ENCODE measurements around the gene TOX3.

TOX3 gene

DNA sequence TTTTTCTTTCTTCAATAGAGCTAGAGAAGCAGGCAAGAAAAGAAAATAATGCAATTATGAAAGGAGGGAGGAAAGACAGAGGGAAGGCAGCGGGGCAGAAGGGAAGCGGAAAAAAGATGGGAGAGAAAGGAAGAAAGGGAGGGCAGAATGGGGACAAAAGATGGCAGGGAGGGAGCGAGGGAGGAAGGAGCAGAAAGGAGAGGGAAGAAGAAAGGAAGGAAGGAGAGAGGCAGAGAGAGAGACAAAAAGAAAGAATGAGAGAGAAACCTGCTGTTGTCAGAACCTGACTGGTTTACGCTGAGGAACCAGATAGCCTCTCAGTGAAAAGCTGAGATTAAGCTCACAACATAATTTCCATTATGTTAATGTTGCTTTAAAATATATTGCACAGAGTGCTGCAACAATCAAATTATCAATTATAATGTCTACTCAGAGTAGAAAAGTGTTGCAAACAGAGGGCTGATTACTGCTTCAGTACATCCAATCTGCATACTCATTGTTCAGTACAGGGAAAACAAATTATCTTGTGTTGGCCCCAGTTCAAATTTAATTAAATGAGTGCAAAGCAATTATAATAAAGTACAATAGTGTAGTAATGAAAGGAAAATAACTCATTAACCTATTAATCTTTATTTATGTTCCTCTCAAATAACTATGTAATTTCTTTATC, 32.0 kb upstream of the TOX3 start:
- no peak overlapping the region for H2BK12ac ChIP-seq (ENCODE audit: low read length)
- H4K12ac ChIP-seq (ENCODE audit: low read depth, low read length): no peak overlapping the region
- H3K79me2 ChIP-seq (ENCODE audit: control insufficient read depth, insufficient read depth, low read length, poor library complexity): no peaks in the 10 kb centered on the region
- no peak overlapping the region for H3K27ac ChIP-seq (ENCODE audit: low read depth, low read length)
- H3K18ac ChIP-seq (ENCODE audit: low read length): no peak overlapping the region
- no peak overlapping the region for H3K4me2 ChIP-seq (ENCODE audit: low read length)
- no peak overlapping the region for H3K4me3 ChIP-seq (ENCODE audit: low read depth, low read length)
- no peak overlapping the region for H2AK5ac ChIP-seq (ENCODE audit: low read length)
- H3K36me3 ChIP-seq (ENCODE audit: control insufficient read depth in 1 of 2, insufficient read depth in 2 of 2, low read length in 2 of 2): no peaks in the 10 kb centered on the region
- no peak overlapping the region for H3K4ac ChIP-seq (ENCODE audit: low read depth, low read length)
- WGBS (ENCODE audit: extremely low coverage, insufficient coverage, insufficient read length): no CpG with 5 or more reads among the region's 4 CpGs
- DNase-seq: no peak
- no peak overlapping the region for H4K91ac ChIP-seq (ENCODE audit: low read depth, low read length)
- H4K8ac ChIP-seq (ENCODE audit: low read depth, low read length): no peak overlapping the region
- no peak overlapping the region for H2BK5ac ChIP-seq (ENCODE audit: low read depth, low read length, poor library complexity)
- no peak overlapping the region for H3K14ac ChIP-seq (ENCODE audit: low read length)
- H3K4me1 ChIP-seq (ENCODE audit: control insufficient read depth in 1 of 2, insufficient read depth in 2 of 2, low read length in 2 of 2): no peaks in the 10 kb centered on the region
- no peaks in the 10 kb centered on the region for H3K79me1 ChIP-seq (ENCODE audit: low read length)
- no peak overlapping the region for H2BK120ac ChIP-seq (ENCODE audit: insufficient read depth, low read length, poor library complexity)
- no peak overlapping the region for H3K23ac ChIP-seq (ENCODE audit: low read length)
- H2AFZ ChIP-seq (ENCODE audit: insufficient read depth, low read length, poor library complexity): no peak overlapping the region
- H3K9ac ChIP-seq (ENCODE audit: low read length): no peak overlapping the region
- H3K27me3 ChIP-seq (ENCODE audit: insufficient read depth, low read length): no peaks in the 10 kb centered on the region
- no peaks in the 10 kb centered on the region for H3K9me3 ChIP-seq (ENCODE audit: insufficient read depth, low read depth, low read length)

DNA sequence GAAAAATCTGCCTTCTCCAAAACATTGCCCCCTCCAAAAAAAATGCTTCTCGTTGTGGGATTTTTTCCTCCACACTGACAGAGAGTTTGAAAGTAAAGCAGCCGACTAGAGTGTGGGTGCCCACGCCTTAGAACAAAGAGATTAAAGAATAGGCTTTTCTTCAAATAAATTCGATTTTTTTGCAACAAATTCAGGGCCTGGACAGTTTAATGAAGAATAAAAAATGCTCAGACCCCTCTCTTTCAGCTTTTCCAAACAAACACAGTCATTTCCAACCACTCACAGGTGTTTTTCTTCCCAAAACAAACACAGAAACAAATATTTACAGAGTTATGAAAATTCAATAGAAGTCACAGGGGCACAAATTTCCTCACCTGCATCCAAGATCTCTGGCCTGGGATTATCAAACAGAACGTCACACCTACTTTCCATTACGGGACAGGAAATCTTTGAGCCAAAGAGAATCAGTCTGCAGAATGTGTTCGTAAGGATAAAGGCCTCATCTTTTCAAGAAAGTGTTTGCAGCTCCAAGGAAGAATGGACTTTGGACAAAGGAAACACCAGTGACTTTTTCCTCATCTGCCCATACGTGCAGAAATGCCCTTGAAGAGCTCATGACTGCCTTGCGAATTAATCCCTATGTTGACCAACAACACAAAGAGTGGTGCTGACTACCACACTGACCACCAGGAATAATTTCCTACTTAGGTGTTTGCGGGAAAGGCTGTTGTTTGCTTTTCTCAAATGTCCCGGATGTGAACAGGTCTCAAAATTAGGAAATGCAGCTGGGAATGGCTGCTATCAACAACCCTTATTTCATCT, 31.3 kb upstream of the TOX3 start:
- H3K79me2 ChIP-seq (ENCODE audit: control insufficient read depth, insufficient read depth, low read length, poor library complexity): no peaks in the 10 kb centered on the region
- H4K8ac ChIP-seq (ENCODE audit: low read depth, low read length): no peak overlapping the region
- H3K4me2 ChIP-seq (ENCODE audit: low read length): no peak overlapping the region
- H3K4me3 ChIP-seq (ENCODE audit: low read depth, low read length): no peak overlapping the region
- H3K9me3 ChIP-seq (ENCODE audit: insufficient read depth, low read depth, low read length): no peaks in the 10 kb centered on the region
- H2BK120ac ChIP-seq (ENCODE audit: insufficient read depth, low read length, poor library complexity): no peak overlapping the region
- no peak overlapping the region for H3K14ac ChIP-seq (ENCODE audit: low read length)
- H3K18ac ChIP-seq (ENCODE audit: low read length): no peak overlapping the region
- no peaks in the 10 kb centered on the region for H3K4me1 ChIP-seq (ENCODE audit: control insufficient read depth in 1 of 2, insufficient read depth in 2 of 2, low read length in 2 of 2)
- no peak overlapping the region for H4K12ac ChIP-seq (ENCODE audit: low read depth, low read length)
- H3K23ac ChIP-seq (ENCODE audit: low read length): no peak overlapping the region
- no peaks in the 10 kb centered on the region for H3K79me1 ChIP-seq (ENCODE audit: low read length)
- no peak overlapping the region for H2AFZ ChIP-seq (ENCODE audit: insufficient read depth, low read length, poor library complexity)
- no peaks in the 10 kb centered on the region for H3K27me3 ChIP-seq (ENCODE audit: insufficient read depth, low read length)
- no peak overlapping the region for H2BK12ac ChIP-seq (ENCODE audit: low read length)
- no peak for DNase-seq
- H3K36me3 ChIP-seq (ENCODE audit: control insufficient read depth in 1 of 2, insufficient read depth in 2 of 2, low read length in 2 of 2): no peaks in the 10 kb centered on the region
- H3K9ac ChIP-seq (ENCODE audit: low read length): no peak overlapping the region
- H2AK5ac ChIP-seq (ENCODE audit: low read length): no peak overlapping the region
- H3K4ac ChIP-seq (ENCODE audit: low read depth, low read length): no peak overlapping the region
- H3K27ac ChIP-seq (ENCODE audit: low read depth, low read length): no peak overlapping the region
- no peak overlapping the region for H2BK5ac ChIP-seq (ENCODE audit: low read depth, low read length, poor library complexity)
- H4K91ac ChIP-seq (ENCODE audit: low read depth, low read length): no peak overlapping the region
- no CpG with 5 or more reads among the region's 11 CpGs for WGBS (ENCODE audit: extremely low coverage, insufficient coverage, insufficient read length)

DNA sequence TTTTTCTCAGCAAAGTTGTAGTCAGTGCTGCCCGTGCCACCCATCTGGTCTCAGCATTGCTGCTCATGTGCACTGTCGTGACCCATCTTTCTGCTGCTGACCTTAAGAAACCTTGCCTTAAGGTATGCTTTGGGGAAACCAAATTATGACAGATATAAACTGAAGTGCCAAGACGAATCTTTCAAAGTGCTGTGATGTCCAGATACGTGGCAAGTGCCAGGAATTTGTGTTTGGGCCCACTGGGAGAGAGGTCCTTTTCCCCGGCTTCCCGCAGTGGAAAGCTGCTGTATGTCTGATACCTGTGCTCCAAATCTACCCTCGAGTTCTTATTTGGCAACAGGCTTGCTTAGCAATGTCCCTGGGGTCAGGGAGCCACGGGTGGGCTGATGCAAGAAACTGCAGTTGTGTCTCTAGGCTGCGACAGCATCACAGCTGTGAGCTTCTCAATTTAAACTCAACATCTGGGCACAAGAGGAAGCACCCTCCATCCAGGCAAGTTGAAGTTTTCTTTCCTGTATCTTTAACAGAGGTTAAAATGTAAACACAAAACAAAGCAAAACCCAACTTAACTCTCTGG, 30.3 kb upstream of the TOX3 start:
- Histone ChIP-seq H3K79me2 (ENCODE audit: control insufficient read depth, insufficient read depth, low read length, poor library complexity) (no peaks in the 10 kb centered on the region), H2BK12ac (ENCODE audit: low read length) (no peak overlapping the region), H3K14ac (ENCODE audit: low read length) (no peak overlapping the region), H3K36me3 (ENCODE audit: control insufficient read depth in 1 of 2, insufficient read depth in 2 of 2, low read length in 2 of 2) (no peaks in the 10 kb centered on the region), H3K27ac (ENCODE audit: low read depth, low read length) (no peak overlapping the region), H3K27me3 (ENCODE audit: insufficient read depth, low read length) (no peaks in the 10 kb centered on the region), H3K4ac (ENCODE audit: low read depth, low read length) (no peak overlapping the region), H2BK5ac (ENCODE audit: low read depth, low read length, poor library complexity) (no peak overlapping the region), H2AK5ac (ENCODE audit: low read length) (no peak overlapping the region), H3K4me1 (ENCODE audit: control insufficient read depth in 1 of 2, insufficient read depth in 2 of 2, low read length in 2 of 2) (no peaks in the 10 kb centered on the region), H3K9me3 (ENCODE audit: insufficient read depth, low read depth, low read length) (no peaks in the 10 kb centered on the region), H2BK120ac (ENCODE audit: insufficient read depth, low read length, poor library complexity) (no peak overlapping the region), H4K91ac (ENCODE audit: low read depth, low read length) (no peak overlapping the region), H2AFZ (ENCODE audit: insufficient read depth, low read length, poor library complexity) (no peak overlapping the region), H3K18ac (ENCODE audit: low read length) (no peak overlapping the region), H3K4me2 (ENCODE audit: low read length) (no peak overlapping the region), H3K23ac (ENCODE audit: low read length) (no peak overlapping the region), H3K79me1 (ENCODE audit: low read length) (no peaks in the 10 kb centered on the region), H4K8ac (ENCODE audit: low read depth, low read length) (no peak overlapping the region), H3K4me3 (ENCODE audit: low read depth, low read length) (no peak overlapping the region), H4K12ac (ENCODE audit: low read depth, low read length) (no peak overlapping the region), H3K9ac (ENCODE audit: low read length) (peak overlapping the region; percentile 30)
- DNase-seq: no peak
- no CpG with 5 or more reads among the region's 9 CpGs for WGBS (ENCODE audit: extremely low coverage, insufficient coverage, insufficient read length)

DNA sequence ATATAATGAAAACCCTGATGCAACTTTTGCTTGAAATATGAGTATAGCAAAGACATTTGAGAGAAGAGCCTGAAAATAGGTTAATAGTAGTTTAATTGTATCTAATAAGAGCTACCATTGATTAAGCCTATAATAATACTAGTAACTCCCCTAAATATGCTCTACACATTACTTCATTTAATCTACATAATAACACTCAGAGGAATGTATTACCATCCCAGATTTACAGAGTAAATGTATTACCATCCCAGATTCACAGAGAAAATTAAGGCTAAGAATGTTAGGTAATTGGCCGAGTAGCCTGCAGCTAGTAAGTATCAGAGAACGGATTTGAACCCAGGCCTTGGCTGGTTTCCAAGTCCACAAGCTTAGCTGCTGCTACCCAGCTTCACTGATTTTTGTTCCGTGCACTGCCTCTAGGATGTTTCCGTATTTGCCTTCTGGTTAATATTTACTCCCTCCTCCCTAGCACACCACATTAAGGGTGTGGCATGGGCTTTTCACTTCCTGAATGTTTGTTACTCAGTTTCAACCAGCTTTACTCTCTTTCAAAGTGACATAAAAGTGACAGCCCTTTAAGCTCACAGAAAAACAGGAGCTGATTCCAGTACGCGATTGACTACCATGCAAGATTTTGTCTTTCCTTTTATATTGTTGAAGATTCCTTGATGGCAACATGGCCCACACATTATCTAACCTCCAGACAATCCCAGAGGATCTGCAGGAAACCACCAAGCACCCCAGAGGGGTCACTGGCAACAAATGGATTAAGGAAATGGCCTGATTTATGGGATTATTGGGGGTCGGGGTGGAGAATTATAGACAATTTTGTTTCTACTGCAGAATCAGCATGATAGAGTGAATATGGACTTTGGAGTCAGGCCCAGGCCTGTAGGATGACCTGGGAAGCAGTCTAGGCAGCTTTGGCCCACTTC, 26.7 kb upstream of the TOX3 start:
- Histone ChIP-seq H2BK5ac (ENCODE audit: low read depth, low read length, poor library complexity) (no peak overlapping the region), H4K12ac (ENCODE audit: low read depth, low read length) (no peak overlapping the region), H3K4me1 (ENCODE audit: control insufficient read depth in 1 of 2, insufficient read depth in 2 of 2, low read length in 2 of 2) (no peaks in the 10 kb centered on the region), H3K9ac (ENCODE audit: low read length) (no peak overlapping the region), H2AK5ac (ENCODE audit: low read length) (no peak overlapping the region), H3K27ac (ENCODE audit: low read depth, low read length) (no peak overlapping the region), H3K36me3 (ENCODE audit: control insufficient read depth in 1 of 2, insufficient read depth in 2 of 2, low read length in 2 of 2) (no peaks in the 10 kb centered on the region), H2AFZ (ENCODE audit: insufficient read depth, low read length, poor library complexity) (no peak overlapping the region), H3K23ac (ENCODE audit: low read length) (no peak overlapping the region), H3K4me2 (ENCODE audit: low read length) (no peak overlapping the region), H3K4ac (ENCODE audit: low read depth, low read length) (no peak overlapping the region), H3K18ac (ENCODE audit: low read length) (no peak overlapping the region), H4K91ac (ENCODE audit: low read depth, low read length) (no peak overlapping the region), H3K79me2 (ENCODE audit: control insufficient read depth, insufficient read depth, low read length, poor library complexity) (no peaks in the 10 kb centered on the region), H2BK12ac (ENCODE audit: low read length) (no peak overlapping the region), H3K14ac (ENCODE audit: low read length) (no peak overlapping the region), H3K79me1 (ENCODE audit: low read length) (no peaks in the 10 kb centered on the region), H3K4me3 (ENCODE audit: low read depth, low read length) (no peak overlapping the region), H3K9me3 (ENCODE audit: insufficient read depth, low read depth, low read length) (no peaks in the 10 kb centered on the region), H3K27me3 (ENCODE audit: insufficient read depth, low read length) (no peaks in the 10 kb centered on the region), H2BK120ac (ENCODE audit: insufficient read depth, low read length, poor library complexity) (no peak overlapping the region), H4K8ac (ENCODE audit: low read depth, low read length) (no peak overlapping the region)
- no CpG with 5 or more reads among the region's 7 CpGs for WGBS (ENCODE audit: extremely low coverage, insufficient coverage, insufficient read length)
- DNase-seq: no peak
